GM19238 (cell line): ENCODE results near the gene RFX2.

ENCODE experiments used
- DNase-seq: peaks from one replicate; pipeline ENCODE4 v3.0.0; 2011; ENCODE audit warnings: low spot score; ENCODE audit not compliant: insufficient read length

Gene RFX2

GRCh38 chr19:5957170-5957569 is 153.1 kb downstream of the RFX2 start:
- no peak for DNase-seq

GRCh38 chr19:5956728-5957127 is 153.6 kb downstream of the RFX2 start:
- DNase-seq = no peak

- DNase-seq = no peak
Observed at GRCh38 chr19:5956323-5956722, 154.0 kb downstream of the RFX2 start.

- no peak for DNase-seq
Observed at GRCh38 chr19:5955636-5955935, 154.7 kb downstream of the RFX2 start.

GRCh38 chr19:5954293-5954692 is 156.0 kb downstream of the RFX2 start:
- no peak for DNase-seq

- DNase-seq = no peak
Observed at GRCh38 chr19:5953680-5954213, 156.6 kb downstream of the RFX2 start.

- DNase-seq = no peak
Observed at GRCh38 chr19:5953030-5953589, 157.2 kb downstream of the RFX2 start.

- no peak for DNase-seq
Observed at GRCh38 chr19:5952193-5953029, 157.9 kb downstream of the RFX2 start.

- peak; percentile 66 for DNase-seq
Observed at GRCh38 chr19:5951338-5951861, 158.9 kb downstream of the RFX2 start.

- DNase-seq = no peak
Observed at GRCh38 chr19:5950741-5951140, 159.6 kb downstream of the RFX2 start.

GRCh38 chr19:5949792-5950305 is 160.5 kb downstream of the RFX2 start:
- no peak for DNase-seq

- DNase-seq = no peak
Observed at GRCh38 chr19:5948752-5949564, 161.3 kb downstream of the RFX2 start.

GRCh38 chr19:5947435-5947834 is 162.9 kb downstream of the RFX2 start:
- no peak for DNase-seq

GRCh38 chr19:5943623-5944022 is 166.7 kb downstream of the RFX2 start:
- no peak for DNase-seq
